Measurements from ENCODE around the gene ITPR1.
"Not testable (repeated sequence)": the region's sequence is repeated elsewhere in the genome, so short reads cannot be mapped to it uniquely, and the experiment has no call there.

Gene ITPR1

GRCh38 chr3:4596612-4597011, 103.5 kb downstream of the ITPR1 start:
- no peak for DNase-seq (ENCODE audit: low spot score)

GRCh38 chr3:4597208-4597985, 104.2 kb downstream of the ITPR1 start:
- DNase-seq (ENCODE audit: low spot score): no peak

DNA sequence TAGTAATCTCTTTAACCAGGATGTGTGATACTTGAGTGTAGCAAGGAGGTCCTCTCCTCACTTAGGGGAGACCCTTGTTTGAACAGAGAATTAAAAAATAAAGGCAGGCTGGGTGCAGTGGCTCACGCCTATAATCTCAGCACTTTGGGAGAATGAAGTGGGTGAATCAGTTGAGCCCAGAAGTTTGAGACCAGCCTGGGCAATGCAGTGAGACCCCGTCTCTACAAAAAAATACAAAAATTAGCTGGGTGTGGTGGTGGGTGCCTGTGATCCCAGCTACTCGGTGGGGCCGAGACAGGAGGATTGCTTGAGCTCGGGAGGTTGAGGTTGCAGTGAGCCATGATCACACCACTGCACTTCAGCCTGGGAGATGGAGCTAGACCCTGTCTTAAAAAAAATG, 105.1 kb downstream of the ITPR1 start:
- DNase-seq (ENCODE audit: low spot score): not testable (repeated sequence)

- DNase-seq (ENCODE audit: low spot score): no peak
Measured at GRCh38 chr3:4599612-4600011, 106.5 kb downstream of the ITPR1 start.

- no peak for DNase-seq (ENCODE audit: low spot score)
Measured at GRCh38 chr3:4600493-4600892, 107.3 kb downstream of the ITPR1 start.

DNA sequence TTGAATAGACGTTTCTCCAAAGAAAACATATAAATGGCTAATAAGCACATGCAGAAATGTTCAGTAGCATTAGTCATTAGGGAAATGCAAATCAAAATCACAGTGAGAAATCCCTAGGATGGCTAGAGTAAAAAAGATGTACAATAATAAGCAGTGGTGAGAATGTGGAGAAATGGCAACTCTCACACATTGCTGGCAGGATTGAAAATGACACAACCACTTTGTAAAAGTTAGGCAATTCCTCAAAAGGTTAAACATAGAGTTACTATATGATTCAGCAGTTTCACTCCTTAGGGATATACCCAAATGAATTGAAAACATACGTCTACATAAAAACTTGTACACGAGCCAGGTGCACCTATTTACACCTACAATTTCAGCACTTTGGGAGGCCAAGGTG, 108.7 kb downstream of the ITPR1 start:
- DNase-seq (ENCODE audit: low spot score): no peak

- no peak for DNase-seq (ENCODE audit: low spot score)
Measured at GRCh38 chr3:4604693-4605092, 111.5 kb downstream of the ITPR1 start.

DNA sequence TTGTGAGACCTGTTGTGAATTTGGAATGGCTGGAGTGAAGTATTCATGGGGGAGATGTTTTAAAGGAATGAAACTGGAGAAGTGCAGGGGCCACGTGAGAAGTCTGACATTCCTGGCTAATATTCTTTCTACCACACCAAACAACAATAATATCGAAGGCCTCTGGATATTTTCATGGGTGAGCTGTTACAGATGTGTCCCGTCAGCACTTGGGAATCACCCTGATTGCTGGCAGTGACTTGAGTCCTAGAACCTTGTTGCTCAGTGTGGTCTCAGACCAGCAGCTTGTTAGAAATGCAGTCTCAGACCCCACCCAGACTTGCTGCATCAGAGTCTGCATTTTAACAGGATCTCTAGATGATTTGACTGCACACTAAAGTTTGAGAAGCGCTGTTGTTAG, 113.8 kb downstream of the ITPR1 start:
- no peak for DNase-seq (ENCODE audit: low spot score)

- no peak for DNase-seq (ENCODE audit: low spot score)
Measured at GRCh38 chr3:4613366-4613765, 120.2 kb downstream of the ITPR1 start.

GRCh38 chr3:4614070-4614469, 120.9 kb downstream of the ITPR1 start:
- no peak for DNase-seq (ENCODE audit: low spot score)

GRCh38 chr3:4614927-4615326, 121.8 kb downstream of the ITPR1 start:
- no peak for DNase-seq (ENCODE audit: low spot score)

GRCh38 chr3:4615750-4616149, 122.6 kb downstream of the ITPR1 start:
- DNase-seq (ENCODE audit: low spot score): no peak

DNA sequence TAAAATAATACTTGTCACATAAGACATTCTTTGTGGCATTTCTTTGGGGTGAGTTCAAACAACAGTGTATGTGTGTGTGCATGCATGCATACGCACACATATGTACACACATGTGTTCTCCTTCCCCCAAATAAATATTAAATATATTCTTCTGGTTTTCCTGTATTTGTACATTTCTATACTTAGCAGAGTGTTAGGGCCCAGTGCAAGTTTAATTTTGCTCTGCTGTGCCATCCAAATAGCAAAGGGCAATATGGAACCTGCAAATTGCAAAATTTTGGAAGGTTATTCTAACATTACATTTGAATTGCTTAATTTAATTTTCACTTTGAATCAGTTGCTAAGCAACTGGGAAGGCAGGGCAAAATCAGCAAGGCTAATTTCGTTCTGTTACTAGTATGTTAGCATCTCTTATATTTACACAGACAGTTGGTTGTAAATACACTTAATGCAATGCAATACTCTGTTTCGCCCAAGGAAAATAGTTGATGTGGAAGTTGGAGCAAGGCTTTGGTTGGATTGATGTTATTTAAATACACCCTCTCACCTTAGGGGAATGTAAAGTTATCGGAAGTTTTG, 130.4 kb downstream of the ITPR1 start:
- DNase-seq (ENCODE audit: low spot score): no peak

GRCh38 chr3:4627651-4628375, 134.7 kb downstream of the ITPR1 start:
- DNase-seq (ENCODE audit: low spot score): no peak

DNA sequence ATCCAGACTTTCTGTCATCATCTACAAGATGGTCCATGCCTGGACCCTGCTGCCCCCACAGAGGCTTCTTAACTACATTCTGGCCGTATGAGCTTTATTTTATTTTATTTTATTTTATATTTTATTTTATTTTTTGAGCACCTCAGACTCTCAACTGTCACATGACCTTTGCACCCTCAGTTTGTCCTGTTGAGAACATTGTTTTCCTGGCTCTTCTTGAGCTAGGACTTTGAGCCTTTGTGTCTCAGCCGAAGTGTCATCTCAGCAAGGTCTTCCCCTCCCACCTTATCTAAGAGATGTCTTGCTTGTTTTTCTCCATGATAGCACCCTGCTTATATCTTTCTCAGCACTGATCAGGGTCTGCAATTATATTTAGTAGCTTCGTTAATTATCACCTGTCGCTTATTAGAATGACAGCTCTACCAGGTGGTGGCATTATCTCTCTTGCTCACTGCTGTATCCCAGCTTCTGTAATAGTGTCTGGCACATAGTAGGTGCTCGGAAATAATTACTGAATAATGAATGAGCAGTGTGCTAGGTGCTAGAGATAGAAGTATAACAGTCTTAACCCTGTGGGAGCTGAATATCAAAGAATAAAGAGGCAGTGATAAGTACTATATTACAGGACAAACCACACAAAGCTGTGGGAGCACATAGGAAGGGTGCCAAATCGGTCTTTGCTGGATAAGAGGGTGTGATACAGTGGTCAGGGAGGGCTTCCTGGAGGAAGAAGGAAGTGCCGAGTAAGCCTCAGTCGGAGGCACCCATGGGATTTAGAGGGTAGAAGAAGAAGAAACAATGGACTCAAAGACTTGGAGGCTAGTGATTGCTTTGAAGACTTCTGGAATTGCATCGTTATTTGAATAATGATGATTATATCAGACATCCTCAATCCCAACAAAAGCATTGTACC, 136.2 kb downstream of the ITPR1 start:
- DNase-seq (ENCODE audit: low spot score): no peak

- DNase-seq (ENCODE audit: low spot score): peak; percentile 47
Measured at GRCh38 chr3:4633078-4634004, 140.2 kb downstream of the ITPR1 start.

DNA sequence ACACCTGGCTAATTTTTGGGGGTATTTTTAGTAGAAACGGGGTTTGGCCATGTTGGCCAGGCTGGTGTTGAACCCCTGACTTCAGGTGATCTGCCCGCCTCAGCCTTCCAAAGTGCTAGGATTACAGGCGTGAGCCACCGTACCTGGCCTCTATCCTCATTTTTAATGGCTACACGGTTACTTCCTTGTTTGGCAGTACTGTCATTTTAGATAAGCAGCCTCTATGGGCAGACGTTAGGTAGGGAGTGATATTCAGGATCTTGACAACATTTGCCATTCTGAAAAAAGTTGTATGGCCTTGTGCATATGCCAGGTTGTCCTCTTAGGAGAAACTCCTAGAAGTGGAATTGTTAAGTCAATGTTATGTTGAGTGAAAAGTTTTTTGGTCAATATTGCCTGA, 141.7 kb downstream of the ITPR1 start:
- no peak for DNase-seq (ENCODE audit: low spot score)

DNA sequence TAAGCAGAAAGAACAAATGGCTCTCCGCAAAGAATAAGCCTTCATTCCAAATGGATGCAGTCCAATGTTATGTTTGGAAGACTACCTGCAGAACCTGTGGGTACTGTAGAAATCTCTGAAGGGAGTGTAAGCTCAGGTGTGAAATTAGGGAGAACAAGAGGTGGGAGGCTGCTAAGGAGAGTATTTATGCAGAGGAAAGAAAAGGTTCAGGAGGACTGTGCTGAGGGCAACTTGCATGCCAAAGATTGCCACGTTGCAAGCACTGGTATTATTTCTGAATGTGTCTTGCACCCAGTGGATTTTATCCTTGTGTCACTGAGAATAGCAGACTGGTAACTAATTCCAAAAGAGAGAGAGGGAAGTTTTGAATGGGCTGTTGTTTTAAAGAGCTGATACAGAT, 144.1 kb downstream of the ITPR1 start:
- no peak for DNase-seq (ENCODE audit: low spot score)

DNA sequence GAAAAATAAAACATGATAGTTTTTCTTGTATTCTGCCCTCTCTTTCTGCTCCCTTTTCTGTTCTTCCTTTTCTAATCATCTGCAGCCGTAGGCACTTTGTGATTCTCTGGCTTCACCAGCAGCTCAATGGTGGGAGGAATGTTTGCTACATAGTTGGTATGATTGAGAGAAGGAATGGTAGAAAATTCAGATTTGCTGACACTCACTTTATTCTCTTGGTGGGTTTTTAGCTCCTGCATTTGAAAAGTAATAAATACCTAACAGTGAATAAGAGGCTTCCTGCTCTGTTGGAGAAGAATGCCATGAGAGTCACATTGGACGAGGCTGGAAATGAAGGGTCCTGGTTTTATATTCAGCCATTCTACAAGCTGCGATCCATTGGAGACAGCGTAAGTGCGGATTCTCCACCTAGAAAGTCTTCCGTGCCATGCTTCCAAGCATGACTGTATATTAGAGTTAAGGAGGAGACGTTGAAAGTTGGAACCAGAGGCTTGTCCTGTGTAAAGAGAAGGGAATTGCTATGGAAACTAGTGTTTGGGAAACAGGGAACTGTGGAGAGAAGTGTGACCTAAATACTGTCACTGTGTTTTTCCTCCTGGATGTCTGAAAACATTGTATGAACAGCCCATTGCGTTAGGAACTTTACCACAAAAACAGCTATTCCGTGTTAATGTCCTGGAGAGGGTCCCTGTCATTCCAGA, 148.9 kb downstream of the ITPR1 start:
- DNase-seq (ENCODE audit: low spot score): no peak

DNA sequence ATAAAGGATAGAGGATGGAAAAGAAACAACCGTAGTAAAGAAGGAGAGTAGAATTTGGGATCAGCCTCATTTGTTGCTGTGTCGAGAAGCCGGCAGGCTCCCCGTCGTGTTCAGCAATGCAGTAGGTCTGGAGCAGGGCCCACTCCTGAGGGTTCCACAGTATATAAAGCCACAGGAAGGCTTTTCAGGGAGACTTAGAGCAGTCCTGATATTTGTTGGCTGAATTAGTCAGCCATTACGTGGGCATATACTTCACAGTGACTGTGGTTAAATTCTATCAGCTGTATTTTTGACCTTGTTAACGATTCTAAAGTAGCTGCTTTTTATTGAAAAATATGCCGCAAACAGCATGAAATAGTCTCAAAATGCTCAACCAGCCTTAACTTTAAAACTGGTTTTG, 149.5 kb downstream of the ITPR1 start:
- DNase-seq (ENCODE audit: low spot score): no peak
